ENCODE measurements around the gene ADGRD2. TPM values are rescaled to one million over a fixed set of nuclear protein-coding genes. Genes with fewer than 3 reads are reported as not detected.
A peak's percentile ranks its signal among the peaks of the same experiment; 100 is the strongest.

ADGRD2 gene
- total and polyA plus RNA-seq, 2 of the 13 experiments (the other 11 are each of a cell fraction or from before 2014, with no cell fraction given), result not detected

GRCh38 chr9:124414612-124415011 is 35.6 kb upstream of the ADGRD2 start:
- Histone ChIP-seq H3K4me1 (ENCODE audit: insufficient read depth, low read length) (peaks cover 43% of the 10 kb centered on the region), H3K27me3 (ENCODE audit: control insufficient read depth in 1 of 2, insufficient read depth in 2 of 2, low read length in 2 of 2) (peaks cover 0 to 6% of the 10 kb centered on the region in 2 experiments; a peak in 1 of 5 replicates), H2AFZ (ENCODE audit: low read length) (no peak overlapping the region), H4K20me1 (ENCODE audit: insufficient read depth, low read length) (no peaks in the 10 kb centered on the region; the same call in none of the 2 replicates), H3K9ac (ENCODE audit: insufficient read depth, low read depth, low read length) (peak overlapping the region; percentile 97), H3K27ac (ENCODE audit: extremely low read length, insufficient read depth, low read length) (peak overlapping the region; percentile 81), H3K4me2 (ENCODE audit: low read depth, low read length) (peak overlapping the region; percentile 86), H3K36me3 (replicated peaks in 1 of 2; ENCODE audit: control insufficient read depth in 1 of 2, insufficient read depth in 2 of 2, low read length in 2 of 2) (peaks cover 8 to 35% of the 10 kb centered on the region in 2 experiments), H3K4me3 (replicated peaks in 1 of 3; ENCODE audit: insufficient read depth in 1 of 3, low read depth in 2 of 3, low read length in 3 of 3) (peak overlapping the region; percentile 86 to 99 (median 93)), H3K9me3 (ENCODE audit: low read length) (no peaks in the 10 kb centered on the region), H3K79me2 (ENCODE audit: insufficient read depth, low read length) (peaks cover 27% of the 10 kb centered on the region)
- no peak for TF ChIP-seq MYC (CRISPR knock-in tag; IDR thresholded peaks at IDR 0.05; ENCODE audit: borderline replicate concordance)
- TF ChIP-seq ZSCAN20 (CRISPR knock-in tag; IDR thresholded peaks at IDR 0.05; ENCODE audit: borderline replicate concordance), result 0 out of 2 replicates have a peak, but pooled peaks have one; percentile 18
- TF ChIP-seq MYPOP (CRISPR knock-in tag; IDR thresholded peaks at IDR 0.05), result no peak
- TF ChIP-seq ZNF740 (CRISPR knock-in tag; IDR thresholded peaks at IDR 0.05), result 0 out of 2 replicates have a peak, but pooled peaks have one; percentile 2
- TF ChIP-seq TEF (CRISPR knock-in tag; IDR thresholded peaks at IDR 0.05), result peak; percentile 4; the same call in 1 of the 2 replicates
- 0 out of 2 replicates have a peak, but pooled peaks have one; percentile 18 for TF ChIP-seq ISX (CRISPR knock-in tag; conservative IDR thresholded peaks at IDR 0.05)
- 0 out of 2 replicates have a peak, but pooled peaks have one; percentile 0 for TF ChIP-seq BRCA1 (CRISPR knock-in tag; IDR thresholded peaks at IDR 0.05)
- 0 out of 2 replicates have a peak, but pooled peaks have one; percentile 11 for TF ChIP-seq ZFP90 (CRISPR knock-in tag; IDR thresholded peaks at IDR 0.05; ENCODE audit: borderline replicate concordance)
- TF ChIP-seq ZNF17 (CRISPR knock-in tag; IDR thresholded peaks at IDR 0.05), result no peak
- TF ChIP-seq ZSCAN5A (CRISPR knock-in tag; IDR thresholded peaks at IDR 0.05; ENCODE audit: borderline replicate concordance), result 0 out of 2 replicates have a peak, but pooled peaks have one; percentile 56
- 0 out of 2 replicates have a peak, but pooled peaks have one; percentile 14 for TF ChIP-seq KAT7 (CRISPR knock-in tag; IDR thresholded peaks at IDR 0.05; ENCODE audit: borderline replicate concordance)
- TF ChIP-seq ZNF326 (CRISPR knock-in tag; IDR thresholded peaks at IDR 0.05; ENCODE audit: borderline replicate concordance), result no peak
- in situ Hi-C loops (cut with HindIII; ENCODE audit: extremely low pct_ligation_motif_present, low pct_unique_long_range_greater_than_20kb), result no loop called here
- ChIA-PET CTCF (ENCODE audit: low intra/inter-chr PET ratio, low total read pairs) (no interaction called here), POLR2A (interaction anchor here (1.5 kb wide), 1 partner anchor 24 kb away, joined by 3 read pairs; no protein-coding TSS in a partner anchor)
- intact Hi-C loops (cut with micrococcal nuclease; ENCODE audit: unreplicated experiment), result no loop called here
- WGBS (ENCODE audit: low lambda C conversion rate), result 2% methylated on average over 13 of the region's 13 CpGs
- ATAC-seq (no peak), FAIRE-seq (no peak), DNase-seq (ENCODE audit: low spot score) (no peak)
- no TSS peak for BruUV-seq (replicated peaks)

Data from HepG2 (cell line).